HG02759 (cell line): ENCODE measurements around the gene LAP3.
"Not testable (repeated sequence)": the region's sequence is repeated elsewhere in the genome, so short reads cannot be mapped to it uniquely, and the experiment has no call there.

ENCODE experiments used
- ATAC-seq: cut with Tn5 transposase; IDR thresholded peaks from one replicate; pipeline ENCODE4 v1.9.1; 2021; ENCODE audit warnings: mild to moderate bottlenecking, moderate library complexity; ENCODE audit not compliant: unreplicated experiment

Gene LAP3

GRCh38 chr4:17561195-17561909 is 15.6 kb upstream of the LAP3 start:
- no peak for ATAC-seq

DNA sequence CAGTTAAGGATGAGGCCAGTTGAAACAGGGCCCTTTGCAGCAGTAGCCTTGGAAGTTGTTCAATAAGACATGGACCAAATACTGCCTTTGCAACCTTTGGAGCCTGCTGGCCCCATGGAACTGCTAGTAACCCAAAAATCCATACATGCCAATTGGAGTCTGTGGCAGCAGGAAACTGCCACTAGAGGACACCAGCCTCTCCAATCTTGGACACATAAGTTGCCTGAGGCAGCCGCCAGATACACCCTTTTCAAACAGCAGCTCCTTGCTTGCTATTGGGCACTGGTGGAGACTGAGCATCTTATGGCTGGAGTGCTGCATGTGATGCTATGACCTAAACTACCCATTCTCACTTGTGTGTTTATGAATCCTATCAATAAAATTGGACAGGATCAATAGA is 14.8 kb upstream of the LAP3 start:
- ATAC-seq: no peak

GRCh38 chr4:17565846-17566245 is 11.2 kb upstream of the LAP3 start:
- no peak for ATAC-seq

DNA sequence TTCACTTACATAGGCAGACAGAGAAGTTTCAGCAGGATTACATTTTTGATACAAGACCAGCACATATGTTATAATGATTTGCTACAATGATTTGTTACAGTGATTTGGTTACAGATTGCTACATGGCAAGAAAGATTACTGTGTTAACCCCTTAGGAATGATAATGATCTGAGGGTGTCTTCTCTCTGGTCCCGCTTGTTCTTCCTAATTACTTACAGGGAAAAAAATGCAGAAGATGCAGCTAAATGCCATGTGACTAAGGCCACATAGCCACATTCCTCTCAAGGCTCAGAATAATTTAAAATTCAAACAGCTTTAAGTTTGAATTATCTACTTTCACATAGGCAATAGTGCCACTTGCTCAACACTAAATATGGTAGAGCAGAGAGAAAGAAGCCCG is 9.7 kb upstream of the LAP3 start:
- no peak for ATAC-seq

DNA sequence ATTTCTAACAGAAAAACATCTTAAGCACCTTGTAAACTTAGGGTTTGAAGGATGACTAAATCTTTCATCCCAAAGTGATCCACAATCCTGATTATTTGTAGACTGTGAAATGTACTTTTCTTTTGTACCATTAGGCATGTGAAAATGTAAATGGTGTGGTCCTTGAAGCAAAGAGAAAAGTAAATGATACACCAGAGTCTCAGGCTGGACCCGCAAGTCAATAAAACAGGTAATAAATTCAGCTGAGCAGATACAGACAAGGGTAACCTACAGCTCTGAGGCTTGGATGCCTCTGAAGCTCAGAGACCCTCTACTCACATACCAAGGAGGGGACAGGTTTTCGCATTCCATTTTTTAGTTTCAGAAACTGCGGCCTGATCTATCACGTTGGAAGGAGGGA is 2.8 kb upstream of the LAP3 start:
- no peak for ATAC-seq

- ATAC-seq: not testable (repeated sequence)
These were observed 1.8 kb upstream of the LAP3 start for GRCh38 chr4:17575177-17575576.

DNA sequence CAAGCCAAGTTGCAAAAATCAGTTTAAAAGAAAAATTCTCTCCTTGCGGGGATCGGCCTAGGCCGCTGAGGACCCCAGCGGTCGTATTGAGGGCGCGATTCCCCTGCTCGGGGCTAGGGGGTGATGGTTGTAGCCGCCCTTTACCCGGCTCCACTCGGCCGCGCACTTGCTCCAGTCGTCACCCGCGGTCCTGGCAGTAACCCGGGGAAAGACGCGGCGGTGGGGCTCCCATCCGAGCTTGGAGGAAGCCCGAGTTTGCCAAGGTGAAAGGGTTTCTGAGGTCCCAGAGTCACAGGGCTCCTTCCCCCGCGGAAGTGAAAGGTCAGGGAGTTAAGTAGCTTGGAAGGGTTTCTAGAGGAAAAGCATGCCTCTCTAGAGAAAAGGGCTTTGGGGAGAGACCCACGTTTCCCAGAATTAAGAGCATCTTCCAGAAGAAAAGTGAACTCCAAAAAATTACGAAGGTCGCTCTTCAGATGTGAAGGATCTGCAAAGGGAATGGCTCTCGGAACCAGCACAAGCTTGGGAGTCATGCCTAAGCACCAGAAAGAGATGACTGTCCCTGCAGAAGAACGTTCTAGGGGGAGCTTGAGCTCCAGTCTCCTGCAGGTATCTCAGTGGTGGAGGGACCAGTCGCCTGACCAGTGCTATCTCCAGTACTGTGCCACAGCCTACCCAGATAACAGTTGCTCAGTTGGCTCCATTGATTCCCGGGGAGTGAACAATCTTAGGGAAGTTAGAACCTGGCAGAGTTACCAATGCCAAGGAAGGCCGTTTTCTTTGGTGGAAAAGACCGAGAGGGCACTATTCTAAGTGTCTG is 875 bp downstream of the LAP3 start:
- peak; percentile 13 for ATAC-seq

DNA sequence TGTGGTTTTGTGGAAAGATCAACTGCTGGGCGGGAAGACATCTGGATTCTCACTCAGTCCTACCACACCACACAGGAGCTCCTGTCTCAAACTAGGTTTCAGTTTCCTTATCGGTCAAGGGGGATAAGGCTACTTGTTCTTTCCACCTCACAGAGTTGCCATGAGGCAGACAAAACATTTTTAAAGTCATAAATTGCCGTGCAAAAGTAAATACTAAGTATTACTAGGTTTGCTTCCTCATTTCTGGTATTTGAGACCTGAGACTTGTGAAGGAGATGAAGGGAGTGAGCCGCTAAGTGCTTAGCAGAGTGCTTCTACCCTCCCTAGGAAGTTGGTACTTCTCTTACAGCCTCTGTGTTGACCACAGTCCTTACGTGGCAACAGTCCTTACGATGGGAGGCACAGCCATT is 1.5 kb downstream of the LAP3 start:
- peak; percentile 33 for ATAC-seq

DNA sequence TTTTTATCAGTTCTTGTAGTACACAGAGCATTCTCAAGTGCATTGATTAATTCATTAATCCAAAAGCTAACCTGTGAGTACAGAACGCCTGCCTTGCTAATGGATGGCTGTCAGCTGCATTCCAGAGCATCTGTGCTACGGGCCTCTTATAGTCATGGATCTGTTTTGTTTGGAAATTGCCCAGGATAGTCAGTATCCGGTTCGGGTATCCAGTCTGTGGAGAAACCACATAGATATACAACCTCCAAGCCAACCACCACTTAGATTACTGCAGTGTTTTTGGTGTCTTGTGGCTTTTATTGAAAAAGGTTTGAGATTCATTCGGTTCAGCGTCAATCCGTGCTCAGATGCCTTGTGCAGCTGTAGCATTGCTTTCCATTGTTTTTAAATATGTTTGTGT is 4.0 kb downstream of the LAP3 start:
- no peak for ATAC-seq

DNA sequence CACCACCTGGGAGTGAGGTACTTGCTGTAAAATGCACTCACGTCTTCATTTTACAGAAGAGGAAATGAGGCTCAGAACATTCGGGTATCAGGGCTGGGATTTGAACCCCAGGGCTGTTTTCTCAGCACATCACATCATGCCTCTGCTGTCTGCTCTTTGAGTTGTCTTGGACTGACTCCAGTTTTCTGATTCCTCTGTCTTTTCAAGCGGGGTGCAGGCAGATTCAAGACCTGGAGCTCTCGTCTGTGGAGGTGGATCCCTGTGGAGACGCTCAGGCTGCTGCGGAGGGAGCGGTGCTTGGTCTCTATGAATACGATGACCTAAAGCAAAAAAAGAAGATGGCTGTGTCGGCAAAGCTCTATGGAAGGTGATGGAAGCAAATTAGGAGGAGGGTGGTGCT is 6.3 kb downstream of the LAP3 start:
- no peak for ATAC-seq

DNA sequence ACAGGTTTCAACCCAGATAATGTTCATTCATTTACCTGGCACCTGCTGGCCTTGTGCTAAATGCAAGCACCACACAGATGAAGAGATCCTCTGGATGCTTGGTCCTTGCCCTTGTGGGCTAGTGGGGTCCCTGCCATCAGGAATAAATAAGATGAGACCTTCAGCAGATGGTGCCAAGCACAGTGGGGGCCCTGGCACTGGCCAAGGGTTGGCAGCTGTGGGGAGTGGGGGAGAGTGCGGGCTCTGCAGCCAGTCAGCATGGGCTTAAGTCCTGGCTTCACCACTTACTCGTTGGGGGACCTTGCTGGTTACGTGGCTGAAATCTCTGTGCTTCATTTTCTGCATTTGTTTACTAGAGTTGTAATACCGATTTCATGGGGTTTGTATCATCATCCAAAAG is 6.9 kb downstream of the LAP3 start:
- no peak for ATAC-seq

DNA sequence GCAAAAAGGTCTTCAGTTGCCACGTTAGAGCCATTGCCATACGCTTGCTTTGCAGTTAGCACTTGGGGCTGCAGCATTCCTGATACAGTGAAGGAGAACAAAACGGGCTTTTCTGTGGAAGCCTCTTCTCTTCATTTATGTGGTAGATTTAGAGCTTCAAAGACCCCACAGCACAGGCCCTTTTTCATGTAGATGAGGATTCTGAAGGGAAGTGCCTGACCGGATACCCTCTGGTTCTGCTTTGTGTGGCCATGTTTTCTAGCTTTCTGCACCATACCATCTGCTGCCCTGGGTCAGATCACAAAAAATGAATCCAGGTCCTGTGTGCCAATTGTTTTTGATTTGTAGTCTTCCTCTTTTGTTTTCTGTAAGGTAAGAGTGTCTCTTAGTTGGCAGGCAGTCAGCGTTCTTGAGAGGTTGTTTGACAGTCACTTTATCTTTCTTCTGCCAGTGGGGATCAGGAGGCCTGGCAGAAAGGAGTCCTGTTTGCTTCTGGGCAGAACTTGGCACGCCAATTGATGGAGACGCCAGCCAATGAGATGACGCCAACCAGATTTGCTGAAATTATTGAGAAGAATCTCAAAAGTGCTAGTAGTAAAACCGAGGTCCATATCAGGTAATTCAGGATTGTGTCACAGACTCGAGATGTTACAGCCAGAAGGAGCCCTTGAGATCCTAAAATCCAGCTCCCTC is 7.7 kb downstream of the LAP3 start:
- ATAC-seq: no peak

- no peak for ATAC-seq
These were observed 10.3 kb downstream of the LAP3 start for GRCh38 chr4:17587094-17587822.

DNA sequence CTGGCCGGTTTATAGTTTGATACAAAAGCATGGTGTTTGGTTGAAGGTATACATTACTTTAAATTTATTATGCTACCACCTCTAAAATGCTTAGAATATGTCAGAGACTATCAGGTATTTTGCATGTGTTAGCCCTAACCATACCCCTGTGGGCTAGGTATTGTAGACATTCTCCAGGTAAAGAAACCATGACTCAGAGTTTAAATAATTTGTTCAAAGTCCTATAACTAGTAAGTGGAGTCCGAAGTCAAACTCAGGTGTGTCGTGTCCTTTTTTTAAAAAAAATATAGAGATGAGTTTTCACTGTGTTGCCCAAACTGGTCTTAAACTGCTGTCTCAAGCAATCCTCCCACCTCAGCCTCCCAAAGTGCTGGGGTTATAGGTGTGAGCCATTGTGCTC is 12.4 kb downstream of the LAP3 start:
- no peak for ATAC-seq

- peak; percentile 88 for ATAC-seq
These were observed 18.5 kb downstream of the LAP3 start for GRCh38 chr4:17595471-17596005.

GRCh38 chr4:17597517-17597916 is 20.5 kb downstream of the LAP3 start:
- no peak for ATAC-seq

- no peak for ATAC-seq
These were observed 22.8 kb downstream of the LAP3 start for GRCh38 chr4:17599826-17600225.

GRCh38 chr4:17605236-17605635 is 28.2 kb downstream of the LAP3 start:
- ATAC-seq: no peak

DNA sequence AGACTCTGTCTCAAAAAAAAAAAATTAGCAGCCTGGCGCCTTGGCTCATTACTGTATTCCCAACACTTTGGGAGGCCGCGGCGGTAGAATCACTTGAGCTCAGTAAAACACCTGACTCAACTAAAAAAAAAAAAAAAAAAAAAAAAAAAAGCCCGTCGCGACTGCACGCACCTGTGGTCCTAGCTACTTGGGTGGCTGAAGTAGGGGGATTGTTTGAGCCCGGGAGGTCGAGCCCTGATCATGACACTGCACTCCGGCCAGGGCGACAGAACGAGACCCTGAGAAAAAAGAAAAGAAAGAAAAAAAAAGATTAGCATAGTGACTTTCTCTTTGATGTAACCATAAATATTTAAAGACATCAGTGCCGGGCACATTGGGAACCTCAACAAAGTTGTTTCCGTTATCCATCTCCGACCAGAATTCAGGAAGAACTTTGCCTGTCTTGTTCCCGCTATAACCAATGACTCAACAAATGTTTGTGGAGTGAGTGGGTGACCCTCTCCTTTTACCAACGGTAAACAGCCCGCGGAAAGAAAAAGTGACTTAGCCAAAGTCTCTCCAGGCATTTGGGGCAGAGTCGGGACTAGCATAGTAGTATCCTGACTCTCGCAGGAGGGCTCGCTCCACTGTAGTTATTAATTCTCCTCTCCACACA is 36.9 kb downstream of the LAP3 start:
- peak; percentile 57 for ATAC-seq
